OCI-LY7 (cell line): Measurements from ENCODE around the gene HSD17B2. TPM values are rescaled to one million over a fixed set of nuclear protein-coding genes. Genes with fewer than 3 reads are reported as not detected.

Source experiments
- BruUV-seq: library from RNA; stranded (reverse); fragments of 400-500 nt; replicated peaks from 2 replicates; lab custom pipeline; 2021; lab: Mats Ljungman, UMichigan
- CTCF ChIA-PET: fragments of 300-600 bp; sonication (Branson Sonifier 250); formaldehyde crosslinking; loops from one replicate; lab custom pipeline; 2022; ENCODE audit warnings: antibody characterized with exemption; ENCODE audit not compliant: unreplicated experiment; lab: Charles Lee
- POLR2A ChIA-PET: fragments of 300-600 bp; sonication (Branson Sonifier 250); formaldehyde crosslinking; loops from one replicate; lab custom pipeline; 2022; ENCODE audit warnings: antibody characterized with exemption; lab: Charles Lee
- DNase-seq: peaks from one replicate; pipeline ENCODE4 v3.0.0-alpha.2; 2015; ENCODE audit warnings: low spot score
- H2AFZ ChIP-seq: fragments of 200-600 bp; sonication (generic), shearing (Covaris generic); 2 replicates; pipeline ENCODE4 v1.6.1; 2014; ENCODE audit warnings: mild to moderate bottlenecking, antibody characterized with exemption, low read length, moderate library complexity
- H3K27ac ChIP-seq: fragments of 200-600 bp; sonication (generic); 2 replicates; pipeline ENCODE4 v1.5.1; 2014; ENCODE audit warnings: mixed run types, low read depth, mild to moderate bottlenecking, moderate library complexity, low read length, inconsistent platforms; ENCODE audit not compliant: poor library complexity, severe bottlenecking
- H3K36me3 ChIP-seq: fragments of 200-600 bp; sonication (generic); 2 replicates; pipeline ENCODE4 v1.6.1; 2014; ENCODE audit warnings: mild to moderate bottlenecking, antibody characterized with exemption, low read length, moderate library complexity, mixed read lengths; ENCODE audit not compliant: insufficient read depth
- H3K4me1 ChIP-seq: fragments of 200-600 bp; sonication (generic); 2 replicates; pipeline ENCODE4 v1.5.1; 2014; ENCODE audit warnings: mild to moderate bottlenecking, low read length; ENCODE audit not compliant: insufficient read depth, poor library complexity, severe bottlenecking
- H3K4me2 ChIP-seq: fragments of 200-600 bp; sonication (generic); 2 replicates; pipeline ENCODE4 v1.6.1; 2014; ENCODE audit warnings: mild to moderate bottlenecking, low read length
- H3K4me3 ChIP-seq: fragments of 200-600 bp; sonication (generic); 2 replicates; pipeline ENCODE4 v1.5.1; 2014; ENCODE audit warnings: mild to moderate bottlenecking, low read depth, low read length; ENCODE audit not compliant: poor library complexity, severe bottlenecking
- H3K79me2 ChIP-seq: fragments of 200-600 bp; sonication (generic); 2 replicates; pipeline ENCODE4 v1.6.1; 2016; ENCODE audit warnings: low read depth, mild to moderate bottlenecking, low read length, moderate library complexity, mixed read lengths; ENCODE audit not compliant: insufficient read depth
- H3K9me2 ChIP-seq: fragments of 200-600 bp; sonication (generic); 2 replicates; pipeline ENCODE4 v1.6.1; 2016; ENCODE audit warnings: mild to moderate bottlenecking, low read length, mixed read lengths; ENCODE audit not compliant: insufficient read depth
- H3K9me3 ChIP-seq: fragments of 200-600 bp; sonication (generic); 2 replicates; pipeline ENCODE4 v1.6.1; 2014; ENCODE audit warnings: mild to moderate bottlenecking, mixed run types, low read length, mixed read lengths
- H4K20me1 ChIP-seq: fragments of 200-600 bp; sonication (generic); 2 replicates; pipeline ENCODE4 v1.6.1; 2014; ENCODE audit warnings: mild to moderate bottlenecking, antibody characterized with exemption, low read length, moderate library complexity, mixed read lengths; ENCODE audit not compliant: insufficient read depth
- CTCF ChIP-seq: fragments of 200-600 bp; sonication (generic); conservative IDR thresholded peaks from 2 replicates; pipeline ENCODE4 v1.5.1; 2014; ENCODE audit warnings: mild to moderate bottlenecking, antibody characterized with exemption, low read length, moderate library complexity, mixed read lengths
- EZH2phosphoT487 ChIP-seq: fragments of 200-600 bp; sonication (generic); IDR thresholded peaks from 2 replicates; pipeline ENCODE4 v1.6.1; 2018; ENCODE audit warnings: low read depth, borderline replicate concordance, mild to moderate bottlenecking, mixed run types, antibody characterized with exemption, low read length, moderate library complexity, mixed read lengths
- intact Hi-C: fragments of 100-400 bp; cut with micrococcal nuclease; formaldehyde crosslinking; loops from one replicate; pipeline ENCODE4 v1.10.0; 2022; ENCODE audit not compliant: unreplicated experiment
- total RNA-seq, 2 experiments: library from RNA; depleted of rRNA in 1 of 2; stranded (reverse); fragments of >200 nt in 1 of 2; shearing (Covaris generic) in 1 of 2; gene quantifications; 2 replicates each; pipeline ENCODE4 v1.2.3, GENCODE V29; 2014 to 2022

Gene HSD17B2
- total RNA-seq, 2 experiments from 2014 or later = not detected

GRCh38 chr16:81992859-81993258, 42.2 kb upstream of the HSD17B2 start:
- TF ChIP-seq EZH2phosphoT487 = no peak
- no peak for TF ChIP-seq CTCF
- Histone ChIP-seq H3K4me1 (no peaks in the 10 kb centered on the region), H3K79me2 (no peaks in the 10 kb centered on the region), H3K9me2 (no peaks in the 10 kb centered on the region), H3K4me2 (no peak overlapping the region), H3K36me3 (no peaks in the 10 kb centered on the region), H2AFZ (no peak overlapping the region), H3K4me3 (no peak overlapping the region), H4K20me1 (no peaks in the 10 kb centered on the region), H3K27ac (no peak overlapping the region), H3K9me3 (no peaks in the 10 kb centered on the region)
- intact Hi-C loops = no loop called here
- BruUV-seq = no TSS peak
- DNase-seq = no peak
- CTCF ChIA-PET = no interaction called here
- POLR2A ChIA-PET = no interaction called here

GRCh38 chr16:81994485-81994884, 40.6 kb upstream of the HSD17B2 start:
- no TSS peak for BruUV-seq

More at GRCh38 chr16:81994485-81994884, 40.6 kb upstream of the HSD17B2 start:
- H2AFZ ChIP-seq = no peak overlapping the region
- no peaks in the 10 kb centered on the region for H4K20me1 ChIP-seq
- no peaks in the 10 kb centered on the region for H3K9me2 ChIP-seq
- ChIA-PET CTCF (no interaction called here), POLR2A (no interaction called here)
- intact Hi-C loops = no loop called here
- no peaks in the 10 kb centered on the region for H3K79me2 ChIP-seq
- no peaks in the 10 kb centered on the region for H3K4me1 ChIP-seq
- peak; percentile 7 for DNase-seq
- H3K27ac ChIP-seq = no peak overlapping the region
- no peak overlapping the region for H3K4me3 ChIP-seq
- no peak overlapping the region for H3K4me2 ChIP-seq
- no peaks in the 10 kb centered on the region for H3K36me3 ChIP-seq
- H3K9me3 ChIP-seq = no peaks in the 10 kb centered on the region
- no peak for TF ChIP-seq EZH2phosphoT487
- TF ChIP-seq CTCF = peak; percentile 64
